GM19351 (cell line): ENCODE results near the gene MREG.
"Not testable (repeated sequence)": the region's sequence is repeated elsewhere in the genome, so short reads cannot be mapped to it uniquely, and the experiment has no call there.

Experiments used
- ATAC-seq: cut with Tn5 transposase; IDR thresholded peaks from one replicate; pipeline ENCODE4 v1.9.1; 2021; ENCODE audit warnings: mild to moderate bottlenecking, moderate library complexity; ENCODE audit not compliant: unreplicated experiment

The MREG gene

GRCh38 chr2:215994911-215995310, 18.4 kb downstream of the MREG start:
- no peak for ATAC-seq

DNA sequence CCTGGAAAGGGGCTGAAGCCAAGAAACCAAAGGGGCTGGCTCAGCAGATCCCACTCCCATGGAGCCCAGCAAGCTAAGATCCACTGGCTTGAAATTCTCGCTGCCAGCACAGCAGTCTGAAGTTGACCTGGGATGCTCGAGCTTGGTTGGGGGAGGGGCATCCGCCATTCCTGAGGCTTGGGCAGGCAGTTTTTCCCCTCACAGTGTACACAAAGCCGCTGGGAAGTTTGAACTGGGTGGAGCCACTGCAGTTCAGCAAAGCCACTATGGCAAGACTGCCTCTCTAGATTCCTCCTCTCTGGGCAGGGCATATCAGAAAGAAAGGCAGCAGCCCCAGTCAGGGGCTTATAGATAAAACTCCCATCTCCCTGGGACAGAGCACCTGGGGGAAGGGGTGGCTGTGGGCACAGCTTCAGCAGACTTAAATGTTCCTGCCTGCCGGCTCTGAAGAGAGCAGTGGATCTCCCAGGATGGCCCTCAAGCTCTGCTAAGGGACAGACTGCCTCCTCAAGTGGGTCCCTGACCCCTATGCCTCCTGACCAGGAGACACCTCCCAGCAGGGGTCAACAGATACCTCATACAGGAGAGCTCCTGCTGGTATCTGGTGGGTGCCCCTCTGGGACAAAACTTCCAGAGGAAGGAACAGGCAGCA, 24.7 kb downstream of the MREG start:
- not testable (repeated sequence) for ATAC-seq

GRCh38 chr2:215985257-215985656, 28.1 kb downstream of the MREG start:
- ATAC-seq: no peak

DNA sequence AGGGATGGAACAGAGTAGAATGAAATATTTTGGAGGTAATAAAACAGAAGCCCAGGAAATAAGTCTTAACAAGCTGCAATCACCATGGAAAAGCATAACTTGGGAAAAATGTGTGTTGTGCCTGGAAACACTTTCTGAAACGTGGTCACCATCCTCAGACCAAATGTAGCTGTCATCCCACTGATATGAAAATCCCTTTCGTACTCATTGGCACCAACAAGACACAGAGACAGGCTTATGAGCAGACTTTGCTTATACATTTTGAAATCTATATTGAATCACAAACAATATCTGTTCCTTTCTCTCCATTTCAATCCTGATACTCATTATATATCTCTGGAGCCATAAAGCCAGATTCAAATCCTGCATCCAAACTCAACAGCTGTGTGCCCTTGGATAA, 28.7 kb downstream of the MREG start:
- no peak for ATAC-seq

- peak; percentile 49 for ATAC-seq
Measured at GRCh38 chr2:215983581-215984351, 29.6 kb downstream of the MREG start.

DNA sequence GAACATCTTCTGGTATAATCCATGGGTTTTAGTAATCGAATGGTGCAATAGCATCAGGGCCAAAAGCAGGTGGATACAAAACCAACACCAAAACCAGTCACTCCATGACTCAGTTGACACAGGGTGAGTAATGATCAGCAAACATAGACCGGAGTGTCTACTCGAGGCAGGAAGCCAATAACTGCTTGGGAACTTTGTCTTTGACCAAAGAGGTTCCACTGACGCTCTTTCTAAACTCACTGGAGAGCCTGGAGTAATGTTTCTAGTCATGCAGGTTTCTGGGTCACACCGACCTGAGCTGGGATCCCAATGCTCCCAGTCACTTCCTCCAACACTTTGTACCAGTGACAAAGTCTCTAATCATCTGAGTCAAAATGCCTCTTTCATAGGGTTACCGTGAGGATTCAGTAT, 30.9 kb downstream of the MREG start:
- peak; percentile 56 for ATAC-seq

DNA sequence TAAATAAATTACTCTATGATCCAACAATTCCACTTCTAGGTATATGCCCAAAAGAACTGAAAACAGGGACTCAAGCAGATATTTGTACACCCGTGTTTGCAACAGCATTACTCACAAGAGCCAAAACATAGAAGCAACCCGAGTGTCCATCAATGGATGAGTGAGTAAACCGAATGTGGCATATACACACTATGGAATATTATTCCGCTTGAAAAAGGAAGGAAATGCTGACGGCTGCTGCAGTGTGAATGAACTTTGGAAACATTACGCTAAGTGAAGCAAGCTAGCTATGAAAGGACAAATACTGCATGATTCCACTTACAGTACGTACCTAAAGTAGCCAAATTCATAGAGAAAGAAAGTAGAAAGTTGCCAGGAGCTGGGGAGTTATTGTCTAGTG, 32.2 kb downstream of the MREG start:
- no peak for ATAC-seq

GRCh38 chr2:215979620-215980019, 33.7 kb downstream of the MREG start:
- peak; percentile 73 for ATAC-seq

- ATAC-seq: no peak
Measured at GRCh38 chr2:215974700-215975429, 38.5 kb downstream of the MREG start.

- ATAC-seq: no peak
Measured at GRCh38 chr2:215973954-215974699, 39.2 kb downstream of the MREG start.

GRCh38 chr2:215973145-215973792, 40.1 kb downstream of the MREG start:
- ATAC-seq: no peak

DNA sequence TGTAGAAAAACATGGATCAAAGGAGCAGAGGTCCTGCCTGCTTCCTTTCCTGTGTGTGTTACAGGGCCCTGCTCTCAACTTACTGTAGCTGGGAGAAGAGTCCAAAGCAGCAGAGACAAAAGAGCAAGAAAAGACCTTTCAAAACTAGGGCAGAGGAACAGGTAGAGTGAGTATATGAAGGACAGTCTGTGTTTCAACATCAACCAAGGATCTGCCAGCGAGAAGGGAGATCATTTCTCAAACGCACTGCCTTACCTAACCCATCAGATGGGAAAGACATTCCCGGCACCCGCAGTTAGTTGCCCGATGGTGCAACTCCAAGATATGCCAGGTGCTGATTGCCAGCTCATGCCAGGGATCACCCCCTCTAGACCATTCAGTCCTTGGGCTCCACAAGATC, 41.7 kb downstream of the MREG start:
- no peak for ATAC-seq

GRCh38 chr2:215970894-215971293, 42.5 kb downstream of the MREG start:
- not testable (repeated sequence) for ATAC-seq

DNA sequence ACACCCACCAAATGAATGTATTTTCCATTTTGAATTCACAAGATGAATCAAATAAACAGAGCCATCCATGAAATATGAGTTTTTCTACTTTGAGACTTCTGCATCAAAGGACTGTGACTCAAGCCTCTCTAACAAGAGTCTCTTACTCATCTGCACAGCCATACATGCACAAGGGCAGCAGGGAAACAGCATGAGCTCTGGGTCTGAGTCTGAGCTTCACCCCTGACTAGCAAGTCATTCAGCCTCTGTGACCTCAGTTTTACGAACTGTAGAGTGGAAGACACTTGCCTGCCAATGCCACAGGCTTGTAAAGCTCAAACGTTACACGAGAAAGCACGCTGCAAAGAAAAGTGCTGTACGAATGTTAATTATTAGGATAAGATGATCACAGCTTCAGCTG, 42.9 kb downstream of the MREG start:
- no peak for ATAC-seq

- no peak for ATAC-seq
Measured at GRCh38 chr2:215969131-215969841, 44.1 kb downstream of the MREG start.

DNA sequence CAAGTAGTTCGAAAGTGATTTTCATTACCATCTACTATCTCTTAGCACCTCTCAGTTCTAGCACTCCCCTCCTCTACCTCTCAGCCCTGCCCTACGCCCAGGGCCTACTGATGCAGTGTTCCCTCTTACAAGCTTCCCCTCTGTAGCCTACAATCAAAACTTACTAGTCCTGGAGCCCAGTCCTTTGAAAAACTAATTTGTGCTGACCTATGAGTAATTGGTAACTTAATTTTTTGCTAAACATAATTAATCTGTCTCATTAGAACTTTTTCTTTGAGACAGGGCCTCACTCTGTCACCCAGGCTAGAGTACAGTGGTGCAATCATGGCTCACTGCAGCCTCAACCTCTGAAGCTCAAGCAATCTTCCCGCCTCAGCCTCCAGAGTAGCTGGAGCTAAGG, 44.9 kb downstream of the MREG start:
- ATAC-seq: peak; percentile 49

- peak; percentile 42 for ATAC-seq
Measured at GRCh38 chr2:215967590-215968378, 45.6 kb downstream of the MREG start.

DNA sequence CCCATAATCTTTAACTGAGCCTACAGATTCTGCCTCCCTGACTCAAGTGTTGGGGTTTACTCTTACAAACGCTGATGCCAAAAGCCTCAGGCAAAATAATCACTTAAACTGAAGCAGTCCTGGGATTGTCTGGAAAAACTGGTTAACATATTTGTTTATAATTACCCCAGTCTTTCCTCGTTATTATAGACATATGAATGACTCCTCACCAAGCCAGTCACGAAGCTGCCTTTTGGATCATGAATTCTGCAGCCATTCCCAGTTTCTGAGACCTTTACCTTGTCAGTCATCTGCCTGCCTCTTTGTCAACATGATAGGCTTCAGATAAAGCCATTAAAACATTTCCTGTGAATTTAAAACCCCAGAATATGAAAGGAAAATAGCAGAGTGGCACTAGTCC, 46.4 kb downstream of the MREG start:
- no peak for ATAC-seq

DNA sequence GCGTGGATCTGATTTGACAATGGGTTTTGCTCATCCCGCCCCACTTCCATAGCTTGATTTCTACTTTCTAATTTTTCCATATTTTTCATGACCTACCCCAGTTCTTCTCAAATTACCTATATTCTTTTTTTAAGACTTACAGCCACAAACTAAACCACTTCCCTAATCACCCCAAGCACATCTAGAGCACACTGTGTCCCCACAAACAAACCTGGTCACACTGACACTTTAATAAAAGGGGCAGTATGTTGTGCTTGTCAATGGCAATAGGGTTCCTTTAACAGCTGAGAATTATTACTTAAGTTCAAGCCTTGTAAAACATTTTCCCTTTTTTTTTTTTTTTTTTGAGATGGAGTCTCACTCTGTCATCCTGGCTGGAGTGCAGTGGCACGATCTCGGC, 47.1 kb downstream of the MREG start:
- ATAC-seq: no peak
